SK-N-SH treated with all-trans-retinoic acid at 6 μM for 48 hours (cell line): ENCODE data around the gene TBC1D4.
"Not testable (repeated sequence)": the region's sequence is repeated elsewhere in the genome, so short reads cannot be mapped to it uniquely, and the experiment has no call there.

Source experiments
- ATAC-seq: fragments of 200-7000 bp; cut with Tn5 transposase; 3 replicates; pipeline ENCODE4 v1.9.1; 2020; ENCODE audit warnings: mild to moderate bottlenecking, moderate library complexity
- ARNTL ChIP-seq: fragments of 450-650 bp; formaldehyde crosslinking; IDR thresholded peaks from 2 replicates; pipeline ENCODE4 v1.5.0; 2020; ENCODE audit warnings: low read depth, mild to moderate bottlenecking, moderate library complexity, borderline replicate concordance
- BACH2 ChIP-seq: fragments of 250-450 bp; sonication (Bioruptor Pico); IDR thresholded peaks from 2 replicates; pipeline ENCODE4 v1.9.0; 2021; ENCODE audit warnings: mild to moderate bottlenecking, borderline replicate concordance
- CREB5 ChIP-seq: fragments of 250-450 bp; sonication (Bioruptor Pico); IDR thresholded peaks from 2 replicates; pipeline ENCODE4 v1.5.1; 2020; ENCODE audit warnings: low read depth, mild to moderate bottlenecking, moderate library complexity
- CSDC2 ChIP-seq: fragments of 250-450 bp; sonication (Bioruptor Pico); IDR thresholded peaks from 2 replicates; pipeline ENCODE4 v1.5.0; 2020; ENCODE audit warnings: mild to moderate bottlenecking, moderate library complexity
- CSRNP3 ChIP-seq: fragments of 250-450 bp; sonication (Bioruptor Pico); IDR thresholded peaks from 2 replicates; pipeline ENCODE4 v1.5.1; 2021; ENCODE audit warnings: mild to moderate bottlenecking, moderate library complexity
- ESRRG ChIP-seq: fragments of 250-450 bp; sonication (Bioruptor Pico); IDR thresholded peaks from 2 replicates; pipeline ENCODE4 v1.6.1; 2021; ENCODE audit warnings: mild to moderate bottlenecking
- GLIS3 ChIP-seq: fragments of 250-450 bp; sonication (Bioruptor Pico); IDR thresholded peaks from 2 replicates; pipeline ENCODE4 v1.5.0; 2020; ENCODE audit warnings: mild to moderate bottlenecking, moderate library complexity
- ISL1 ChIP-seq: fragments of 250-450 bp; sonication (Bioruptor Pico); IDR thresholded peaks from 2 replicates; pipeline ENCODE4 v2.1.2; 2022; ENCODE audit warnings: mild to moderate bottlenecking, moderate library complexity
- OSR1 ChIP-seq: fragments of 250-450 bp; sonication (Bioruptor Pico); IDR thresholded peaks from 2 replicates; pipeline ENCODE4 v1.8.0; 2022; ENCODE audit warnings: moderate library complexity, mild to moderate bottlenecking, inconsistent platforms
- PATZ1 ChIP-seq: fragments of 250-450 bp; sonication (Bioruptor Pico); IDR thresholded peaks from 2 replicates; pipeline ENCODE4 v1.8.0; 2020; ENCODE audit warnings: mild to moderate bottlenecking, moderate library complexity, borderline replicate concordance
- POU6F1 ChIP-seq: fragments of 250-450 bp; sonication (Bioruptor Pico); IDR thresholded peaks from 2 replicates; pipeline ENCODE4 v1.8.0; 2021; ENCODE audit warnings: low read depth, mild to moderate bottlenecking, moderate library complexity, borderline replicate concordance
- PPARA ChIP-seq: fragments of 250-450 bp; sonication (Bioruptor Pico); IDR thresholded peaks from 2 replicates; pipeline ENCODE4 v1.5.0; 2020; ENCODE audit warnings: mild to moderate bottlenecking, borderline replicate concordance
- RARB ChIP-seq: fragments of 250-450 bp; sonication (Bioruptor Pico); IDR thresholded peaks from 2 replicates; pipeline ENCODE4 v1.8.0; 2021; ENCODE audit warnings: mild to moderate bottlenecking, moderate library complexity
- SNAI2 ChIP-seq: fragments of 250-450 bp; sonication (Bioruptor Pico); IDR thresholded peaks from 2 replicates; pipeline ENCODE4 v1.5.0; 2020; ENCODE audit warnings: mild to moderate bottlenecking, moderate library complexity
- TOX ChIP-seq: fragments of 250-450 bp; sonication (Bioruptor Pico); IDR thresholded peaks from 2 replicates; pipeline ENCODE4 v1.8.0; 2021; ENCODE audit warnings: mild to moderate bottlenecking, moderate library complexity, borderline replicate concordance
- TSHZ2 ChIP-seq: fragments of 250-450 bp; sonication (Bioruptor Pico); IDR thresholded peaks from 2 replicates; pipeline ENCODE4 v1.5.0; 2020; ENCODE audit warnings: mild to moderate bottlenecking, moderate library complexity
- ZC3H10 ChIP-seq: fragments of 250-450 bp; sonication (Bioruptor Pico); IDR thresholded peaks from 2 replicates; pipeline ENCODE4 v1.5.1; 2021; ENCODE audit warnings: mild to moderate bottlenecking, moderate library complexity
- ZFP30 ChIP-seq: fragments of 450-650 bp; formaldehyde crosslinking; IDR thresholded peaks from 2 replicates; pipeline ENCODE4 v1.5.0; 2022; ENCODE audit warnings: mild to moderate bottlenecking, moderate library complexity
- ZNF565 ChIP-seq: fragments of 450-650 bp; formaldehyde crosslinking; conservative IDR thresholded peaks from 2 replicates; pipeline ENCODE4 v1.5.0; 2020; ENCODE audit warnings: low read depth, mild to moderate bottlenecking, moderate library complexity
- ZNF70 ChIP-seq: fragments of 450-650 bp; formaldehyde crosslinking; IDR thresholded peaks from 2 replicates; pipeline ENCODE4 v1.5.0; 2020; ENCODE audit warnings: mild to moderate bottlenecking, moderate library complexity
- ZNF8 ChIP-seq: fragments of 450-650 bp; formaldehyde crosslinking; IDR thresholded peaks from 2 replicates; pipeline ENCODE4 v1.5.0; 2020; ENCODE audit warnings: mild to moderate bottlenecking, moderate library complexity

Gene TBC1D4

GRCh38 chr13:75295201-75295600, 186.8 kb downstream of the TBC1D4 start:
- TF ChIP-seq ZC3H10 (CRISPR knock-in tag) (no peak), ARNTL (CRISPR knock-in tag) (no peak), PATZ1 (CRISPR knock-in tag) (no peak), CSDC2 (CRISPR knock-in tag) (no peak), BACH2 (CRISPR knock-in tag) (no peak), GLIS3 (CRISPR knock-in tag) (no peak), OSR1 (CRISPR knock-in tag) (no peak), ISL1 (no peak), RARB (CRISPR knock-in tag) (no peak), POU6F1 (CRISPR knock-in tag) (no peak), ESRRG (CRISPR knock-in tag) (no peak), ZNF565 (CRISPR knock-in tag) (no peak), PPARA (CRISPR knock-in tag) (no peak), CSRNP3 (CRISPR knock-in tag) (no peak)
- no peak for ATAC-seq

GRCh38 chr13:75294110-75294509, 187.9 kb downstream of the TBC1D4 start:
- ATAC-seq = no peak
- no peak for TF ChIP-seq CSRNP3 (CRISPR knock-in tag)

GRCh38 chr13:75285310-75285709, 196.7 kb downstream of the TBC1D4 start:
- TF ChIP-seq PPARA (CRISPR knock-in tag) (no peak), CREB5 (CRISPR knock-in tag) (no peak), BACH2 (CRISPR knock-in tag) (no peak), RARB (CRISPR knock-in tag) (no peak), SNAI2 (CRISPR knock-in tag) (no peak), OSR1 (CRISPR knock-in tag) (no peak), ZNF8 (CRISPR knock-in tag) (no peak), ZNF70 (no peak), TOX (CRISPR knock-in tag) (no peak)
- TF ChIP-seq, all 23 proteins: peak for 0

GRCh38 chr13:75279834-75280369, 202.1 kb downstream of the TBC1D4 start:
- TF ChIP-seq OSR1 (CRISPR knock-in tag) (no peak), ZC3H10 (CRISPR knock-in tag) (no peak), CSDC2 (CRISPR knock-in tag) (no peak), POU6F1 (CRISPR knock-in tag) (no peak), ZFP30 (no peak), ZNF565 (CRISPR knock-in tag) (no peak), SNAI2 (CRISPR knock-in tag) (no peak), TSHZ2 (no peak)
- no peak for ATAC-seq

More at GRCh38 chr13:75285310-75285709, 196.7 kb downstream of the TBC1D4 start:
- ATAC-seq = no peak

- not testable (repeated sequence) for ATAC-seq
Measured at GRCh38 chr13:75273695-75274094, 208.3 kb downstream of the TBC1D4 start.
